Activated CD8-positive, alpha-beta T cell treated with anti-CD3 and anti-CD28 coated beads for 36 hours (primary cell): ENCODE measurements around the gene CFAP20. TPM values are rescaled to one million over a fixed set of nuclear protein-coding genes. Genes with fewer than 3 reads are reported as not detected.

ENCODE experiments used
- ATAC-seq: fragments of 200-7000 bp; cut with Tn5 transposase; one replicate; pipeline ENCODE4 v1.10.0; 2021; ENCODE audit warnings: mild to moderate bottlenecking, moderate library complexity
- CTCF ChIA-PET: fragments of 350-600 bp; sonication (Branson Sonifier 250); formaldehyde crosslinking; loops from one replicate; lab custom pipeline; 2021; ENCODE audit warnings: antibody characterized with exemption; lab: Charles Lee
- POLR2A ChIA-PET: fragments of 350-600 bp; sonication (Branson Sonifier 250); formaldehyde crosslinking; loops from one replicate; lab custom pipeline; 2021; ENCODE audit warnings: antibody characterized with exemption; lab: Charles Lee
- DNase-seq: peaks from one replicate; pipeline ENCODE4 v3.0.0-alpha.2; 2020
- H3K27ac Mint-ChIP-seq: one replicate; pipeline ENCODE4 v1.8.0; 2021; ENCODE audit warnings: mild to moderate bottlenecking, mixed read lengths
- H3K27me3 Mint-ChIP-seq: one replicate; pipeline ENCODE4 v1.8.0; 2021; ENCODE audit warnings: mixed read lengths
- H3K36me3 Mint-ChIP-seq: one replicate; pipeline ENCODE4 v1.8.0; 2021; ENCODE audit warnings: low read depth, mixed read lengths
- H3K4me1 Mint-ChIP-seq: one replicate; pipeline ENCODE4 v1.8.0; 2021; ENCODE audit warnings: low read depth, mixed read lengths
- H3K4me3 Mint-ChIP-seq: one replicate; pipeline ENCODE4 v1.8.0; 2021; ENCODE audit warnings: mild to moderate bottlenecking, moderate library complexity, mixed read lengths
- H3K9me3 Mint-ChIP-seq: one replicate; pipeline ENCODE4 v1.8.0; 2021; ENCODE audit warnings: mixed read lengths
- CTCF ChIP-seq: fragments of 200-600 bp; IDR thresholded peaks from one replicate; pipeline ENCODE4 v1.8.0; 2022; ENCODE audit warnings: antibody characterized with exemption, mild to moderate bottlenecking
- intact Hi-C: fragments of 100-400 bp; cut with micrococcal nuclease; formaldehyde crosslinking; loops from one replicate; pipeline ENCODE4 v1.10.0; 2022
- total RNA-seq, 2 experiments: library from RNA; stranded (reverse); gene quantifications; one replicate each; pipeline ENCODE4 v1.2.3, GENCODE V29; 2021

Gene CFAP20
- total RNA-seq, 2 experiments from 2014 or later = 36.5 to 40.4 TPM

GRCh38 chr16:58086381-58087208 is 42.6 kb downstream of the CFAP20 start:
- TF ChIP-seq CTCF = no peak
- CTCF ChIA-PET = no interaction called here
- Mint-ChIP-seq H3K36me3 (no peaks in the 10 kb centered on the region), H3K9me3 (no peaks in the 10 kb centered on the region), H3K27ac (no peak overlapping the region), H3K27me3 (peaks cover 1% of the 10 kb centered on the region), H3K4me1 (no peaks in the 10 kb centered on the region), H3K4me3 (no peak overlapping the region)
- intact Hi-C loops = no loop called here
- ATAC-seq (no peak), DNase-seq (no peak)
- POLR2A ChIA-PET = no interaction called here

GRCh38 chr16:58085584-58086251 is 43.5 kb downstream of the CFAP20 start:
- no peaks in the 10 kb centered on the region for H3K4me1 Mint-ChIP-seq
- H3K36me3 Mint-ChIP-seq = no peaks in the 10 kb centered on the region
- ATAC-seq (no peak), DNase-seq (no peak)
- no peaks in the 10 kb centered on the region for H3K9me3 Mint-ChIP-seq
- no peak for TF ChIP-seq CTCF
- peaks cover 1% of the 10 kb centered on the region for H3K27me3 Mint-ChIP-seq
- no peak overlapping the region for H3K27ac Mint-ChIP-seq
- intact Hi-C loops = no loop called here
- ChIA-PET CTCF (interaction anchor here (4.1 kb wide), 1 partner anchor 11 kb away, joined by 13 read pairs; no protein-coding TSS in a partner anchor), POLR2A (no interaction called here)
- no peak overlapping the region for H3K4me3 Mint-ChIP-seq

- ATAC-seq (no peak), DNase-seq (no peak)
- CTCF ChIA-PET = interaction anchor here (4.1 kb wide), 1 partner anchor 12 kb away, joined by 13 read pairs; no protein-coding TSS in a partner anchor
- H3K36me3 Mint-ChIP-seq = no peaks in the 10 kb centered on the region
- POLR2A ChIA-PET = no interaction called here
- H3K4me3 Mint-ChIP-seq = no peak overlapping the region
- H3K27ac Mint-ChIP-seq = no peak overlapping the region
- no peaks in the 10 kb centered on the region for H3K4me1 Mint-ChIP-seq
- intact Hi-C loops = no loop called here
- TF ChIP-seq CTCF = no peak
- H3K27me3 Mint-ChIP-seq = peaks cover 1% of the 10 kb centered on the region
- no peaks in the 10 kb centered on the region for H3K9me3 Mint-ChIP-seq
Observed at GRCh38 chr16:58085171-58085570, 44.0 kb downstream of the CFAP20 start.

GRCh38 chr16:58084635-58085034 is 44.5 kb downstream of the CFAP20 start:
- CTCF ChIA-PET = interaction anchor here (4.1 kb wide), 1 partner anchor 12 kb away, joined by 13 read pairs; no protein-coding TSS in a partner anchor

More at GRCh38 chr16:58084635-58085034, 44.5 kb downstream of the CFAP20 start:
- intact Hi-C loops = no loop called here
- Mint-ChIP-seq H3K9me3 (no peaks in the 10 kb centered on the region), H3K4me3 (no peak overlapping the region), H3K36me3 (no peaks in the 10 kb centered on the region), H3K27ac (no peak overlapping the region), H3K4me1 (no peaks in the 10 kb centered on the region), H3K27me3 (peaks cover 1% of the 10 kb centered on the region)
- POLR2A ChIA-PET = no interaction called here
- TF ChIP-seq CTCF = no peak
- ATAC-seq (no peak), DNase-seq (no peak)
